Inflammatory macrophage (primary cell): ENCODE data around the gene AGER.
"Not testable (repeated sequence)": the region's sequence is repeated elsewhere in the genome, so short reads cannot be mapped to it uniquely, and the experiment has no call there.

ENCODE experiments used
- DNase-seq, 2 donors: peaks; one replicate each; pipeline ENCODE4 v3.0.0-alpha.2; 2020 to 2022

The AGER gene

DNA sequence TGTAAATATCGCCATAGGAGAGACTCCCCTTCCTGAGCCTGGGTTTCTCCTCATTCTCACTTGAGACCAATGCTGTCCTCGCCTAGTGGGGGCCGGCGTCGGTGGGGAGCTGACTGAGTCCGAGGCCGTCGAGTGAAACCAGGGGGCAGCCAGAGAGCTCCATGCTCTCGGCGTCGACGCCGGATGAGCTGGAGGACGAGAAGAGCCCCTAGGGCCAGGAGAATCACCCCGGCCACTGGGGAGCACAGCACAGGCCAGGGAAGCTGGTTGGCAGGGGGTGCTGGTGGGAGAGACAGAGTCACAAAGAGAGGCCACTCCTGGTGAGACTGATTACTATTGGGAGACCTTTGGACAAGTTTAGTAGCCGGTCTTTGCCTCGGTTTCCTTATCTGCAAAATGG is 14.8 kb upstream of the AGER start:
- no peak for DNase-seq

DNA sequence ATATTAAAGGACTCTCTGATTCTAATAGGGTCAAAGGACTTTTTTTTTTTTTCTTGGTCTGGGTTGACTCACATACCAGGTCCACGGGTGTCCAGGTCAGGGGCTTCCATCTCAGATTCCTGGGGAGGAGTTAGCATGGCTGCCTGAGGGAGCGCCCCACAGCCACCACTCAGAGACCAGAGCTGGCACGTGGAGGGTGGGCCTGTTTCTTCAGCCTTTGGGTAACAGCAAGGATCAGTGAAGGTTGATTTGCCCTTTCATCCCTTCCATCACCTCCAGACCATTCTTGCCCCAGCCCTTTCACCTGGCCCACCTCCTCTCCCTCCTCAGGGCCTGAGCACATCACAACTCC is 14.3 kb upstream of the AGER start:
- DNase-seq: no peak

DNA sequence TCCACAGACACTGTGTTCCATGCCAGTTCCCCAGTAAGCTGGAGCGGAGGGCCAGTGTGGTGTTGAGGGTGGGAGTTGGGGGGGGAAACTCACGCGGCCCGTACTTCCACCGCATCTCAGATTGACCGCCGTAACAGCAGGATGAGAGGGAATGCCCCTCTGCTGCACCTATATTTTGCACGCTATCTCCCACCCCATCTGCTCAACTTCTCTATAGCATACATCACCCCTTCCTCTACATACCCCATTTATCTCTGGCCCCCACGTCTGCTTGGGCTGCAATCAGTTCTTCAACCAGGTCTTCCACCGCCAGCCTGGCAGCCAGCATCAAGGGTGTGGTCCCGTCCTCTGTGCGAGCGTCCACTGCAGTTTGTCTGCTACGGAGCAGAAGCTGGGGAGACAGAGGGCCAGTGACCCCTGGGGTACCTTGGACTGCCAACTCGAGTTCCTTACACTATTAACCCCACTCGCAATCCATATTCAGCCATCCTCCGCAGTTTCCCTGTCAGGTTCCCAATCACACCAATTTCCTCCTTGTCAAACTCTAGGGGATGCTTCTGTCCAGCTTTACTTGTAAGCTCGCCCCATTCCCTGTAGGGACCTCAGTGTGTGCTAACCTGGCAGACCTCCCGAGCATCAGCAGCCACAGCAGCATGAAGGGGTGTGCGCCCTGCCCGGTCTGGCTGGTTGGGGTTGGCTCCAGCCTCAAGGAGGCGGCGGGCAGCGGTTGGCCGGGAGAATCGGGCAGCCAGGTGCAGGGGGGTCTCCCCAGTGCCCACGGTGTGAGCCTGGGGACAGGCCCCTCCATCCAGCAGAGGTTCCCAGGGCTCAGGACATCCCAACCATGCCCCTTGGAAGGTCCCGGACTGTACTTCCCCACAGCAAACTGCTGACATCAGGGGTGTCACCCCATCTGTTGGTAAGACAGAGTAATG is 12.9 kb upstream of the AGER start:
- DNase-seq: peak; percentile 64 to 66

- DNase-seq: peak; percentile 48 to 60
Measured at GRCh38 chr6:32195902-32196681, 12.0 kb upstream of the AGER start.

DNA sequence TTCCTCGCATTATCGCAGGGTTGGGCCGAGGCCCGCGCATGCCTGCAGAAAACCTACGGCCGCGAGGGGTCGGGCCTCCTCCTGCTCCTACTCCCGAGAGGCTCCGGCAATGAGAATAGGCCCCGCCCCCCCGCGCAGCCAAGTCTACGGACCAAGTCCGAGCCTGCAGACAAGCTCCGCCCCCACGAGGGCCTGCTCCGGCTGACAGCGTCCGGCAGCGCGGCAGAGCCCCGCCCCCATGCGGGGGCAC is 11.5 kb upstream of the AGER start:
- peak; percentile 100 for DNase-seq

DNA sequence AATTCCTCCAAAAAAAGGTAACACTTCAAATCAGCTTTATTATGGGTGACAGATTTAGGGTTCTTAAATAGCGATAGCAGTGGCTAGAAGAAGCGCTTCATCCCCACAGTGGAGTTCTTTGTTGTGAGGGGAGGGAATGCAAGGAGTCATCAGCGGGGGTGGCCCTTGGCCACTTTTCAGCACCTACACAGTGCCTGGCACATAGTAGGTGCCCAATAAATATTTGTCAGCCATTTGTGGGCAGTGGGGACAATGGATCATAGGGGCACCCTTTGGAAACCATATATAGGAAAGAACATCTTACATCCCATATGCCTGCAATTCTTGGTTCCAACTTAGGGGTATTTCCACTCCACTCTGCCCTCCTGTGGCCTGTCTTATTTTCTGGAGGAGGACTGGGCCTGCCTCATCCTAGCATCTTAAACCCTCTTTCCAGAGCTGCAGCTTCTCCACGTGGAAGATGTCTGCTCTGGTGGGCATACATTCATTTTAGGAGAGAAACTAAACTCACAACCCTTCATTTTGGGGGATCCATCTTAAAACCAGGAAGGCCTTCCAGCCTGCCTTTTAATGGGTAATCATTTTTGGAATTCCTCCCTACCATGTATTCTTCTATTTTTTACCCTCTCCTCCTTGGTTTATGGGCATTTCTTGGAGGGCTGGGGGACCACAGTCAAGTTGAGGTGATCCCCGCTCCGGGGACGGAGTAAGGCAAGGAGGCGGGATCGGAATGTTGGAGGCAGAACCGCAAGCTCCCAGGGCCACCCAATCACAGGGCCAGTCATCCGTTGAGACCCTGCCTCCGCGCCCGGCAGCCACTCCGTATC is 11.0 kb upstream of the AGER start:
- peak; percentile 69 to 71 for DNase-seq

GRCh38 chr6:32194388-32194787 is 10.3 kb upstream of the AGER start:
- DNase-seq: no peak

GRCh38 chr6:32193096-32193495 is 9.0 kb upstream of the AGER start:
- not testable (repeated sequence) for DNase-seq

DNA sequence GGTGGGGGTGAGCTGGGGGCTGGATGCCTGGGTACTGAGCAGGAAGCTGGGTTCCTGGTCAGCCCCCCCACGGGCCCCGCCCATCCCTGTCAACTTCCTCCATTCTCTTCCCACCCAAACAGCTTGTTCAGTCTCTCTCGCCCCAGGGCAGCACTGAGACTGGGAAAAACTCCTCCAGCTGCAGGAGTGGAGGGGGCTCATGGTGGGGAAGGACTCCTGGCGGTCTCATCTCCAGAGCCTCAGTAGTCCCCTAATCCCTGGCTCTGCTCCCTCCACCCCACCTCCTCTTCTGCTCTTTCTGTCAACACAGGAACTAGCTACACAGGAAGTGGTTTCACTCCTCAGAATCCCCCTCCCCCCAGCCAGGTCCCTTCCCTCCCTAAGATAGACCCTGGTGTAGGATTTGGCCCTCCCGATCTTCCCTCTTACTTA is 8.6 kb upstream of the AGER start, which contains the start of gene GPSM3:
TSS of gene GPSM3 (minus strand) at position 36 of the 432 bp plus-strand sequence. CDS start 130 bp downstream, outside the sequence.
- DNase-seq: peak; percentile 61 to 71

- no peak for DNase-seq
Measured at GRCh38 chr6:32191696-32192607, 7.9 kb upstream of the AGER start.

DNA sequence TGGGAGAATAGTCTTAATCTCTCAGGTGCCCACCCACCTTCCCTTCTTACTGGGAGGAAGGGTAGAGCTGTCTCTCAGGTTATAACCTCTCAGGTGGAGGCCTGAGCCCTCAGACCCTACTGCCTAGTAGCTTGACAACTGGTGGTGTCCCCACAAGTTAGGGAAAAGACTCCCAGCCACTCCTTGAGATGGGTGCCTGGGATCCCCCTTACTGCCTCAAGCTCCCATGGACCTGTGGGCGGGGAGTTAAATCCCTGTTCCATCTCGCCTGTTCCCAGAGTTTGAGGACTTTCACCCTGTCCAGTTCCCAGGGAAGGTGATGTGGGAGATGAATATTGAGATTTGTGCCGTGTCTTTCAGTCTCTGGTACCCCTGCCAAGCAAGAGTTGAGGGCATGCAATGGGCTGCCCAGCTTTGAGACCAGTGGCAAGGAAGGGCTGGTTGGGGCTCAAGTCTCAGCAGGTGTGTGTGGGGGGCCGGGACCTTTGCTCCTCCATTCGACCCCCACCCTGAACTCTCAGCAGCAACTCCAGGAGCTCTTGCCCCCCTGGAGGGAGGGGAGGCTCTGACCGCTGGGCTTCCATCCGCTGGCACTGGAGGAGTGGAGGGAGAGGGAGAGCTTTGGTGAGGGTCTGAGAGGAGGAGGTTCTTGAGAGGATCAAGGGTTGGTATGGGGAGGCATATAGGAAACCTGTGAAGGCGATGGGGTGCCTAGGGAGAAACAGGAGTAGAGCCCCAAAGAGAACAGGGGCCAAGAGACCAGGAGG is 7.0 kb upstream of the AGER start:
- DNase-seq: no peak

DNA sequence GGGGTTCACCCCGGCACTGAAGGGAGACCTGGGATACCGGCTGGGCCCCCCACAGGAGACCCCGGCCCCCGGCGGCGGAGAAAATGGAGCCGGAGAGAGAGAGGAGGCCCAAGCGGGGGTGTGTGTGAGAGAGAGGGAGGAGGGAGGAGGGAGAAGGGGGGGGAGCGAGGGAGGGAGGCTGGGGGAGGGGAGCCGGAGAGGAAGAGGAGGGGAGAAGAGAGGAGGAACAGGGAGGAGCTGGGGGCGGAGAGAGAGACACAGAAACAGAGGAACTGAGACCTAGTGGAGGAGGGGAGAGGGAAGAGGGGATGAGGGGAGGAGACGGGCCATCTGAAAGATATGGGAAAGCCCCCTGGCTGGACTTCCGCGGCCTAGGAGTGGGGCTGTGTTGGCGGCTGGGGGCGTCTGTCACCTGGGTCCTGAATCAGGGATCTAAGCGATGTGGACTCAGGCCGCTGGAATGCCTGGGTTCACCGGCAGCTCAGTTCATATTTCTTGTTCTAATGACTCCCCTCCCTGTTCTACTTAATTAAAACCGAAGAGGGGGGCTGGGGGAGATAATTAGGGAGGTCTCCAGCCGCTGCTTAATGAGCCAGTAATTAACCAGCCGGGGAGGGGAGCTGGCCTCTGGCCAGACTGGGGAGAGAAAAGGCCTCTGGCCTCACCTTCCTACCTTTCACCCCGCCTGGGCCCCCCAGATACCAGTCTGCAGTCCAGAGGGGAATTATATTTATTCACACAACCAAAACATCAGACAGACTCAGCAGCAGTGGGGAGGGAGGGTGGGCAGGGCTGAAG is 6.2 kb upstream of the AGER start, which contains the start of gene PBX2:
TSS of gene PBX2 (minus strand) at position 149 of the 798 bp plus-strand sequence. CDS start 287 bp downstream, outside the sequence.
- peak; percentile 77 to 85 for DNase-seq

DNA sequence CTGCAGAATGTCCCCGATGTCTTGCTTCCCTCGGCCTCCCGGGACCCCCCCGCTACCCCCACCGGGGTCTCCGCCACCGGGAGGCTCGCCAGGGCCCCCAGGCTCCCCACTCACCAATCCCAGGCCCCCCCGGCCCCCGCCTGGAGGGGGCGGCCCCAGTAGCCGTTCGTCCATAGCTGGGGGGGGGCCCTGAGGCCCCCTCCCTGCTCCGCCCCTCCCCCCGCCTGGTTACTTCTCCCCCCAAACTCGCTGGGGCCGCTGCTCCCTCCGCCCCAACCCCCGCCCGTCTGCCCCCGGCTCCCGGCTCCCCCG is 5.6 kb upstream of the AGER start:
- no peak for DNase-seq

DNA sequence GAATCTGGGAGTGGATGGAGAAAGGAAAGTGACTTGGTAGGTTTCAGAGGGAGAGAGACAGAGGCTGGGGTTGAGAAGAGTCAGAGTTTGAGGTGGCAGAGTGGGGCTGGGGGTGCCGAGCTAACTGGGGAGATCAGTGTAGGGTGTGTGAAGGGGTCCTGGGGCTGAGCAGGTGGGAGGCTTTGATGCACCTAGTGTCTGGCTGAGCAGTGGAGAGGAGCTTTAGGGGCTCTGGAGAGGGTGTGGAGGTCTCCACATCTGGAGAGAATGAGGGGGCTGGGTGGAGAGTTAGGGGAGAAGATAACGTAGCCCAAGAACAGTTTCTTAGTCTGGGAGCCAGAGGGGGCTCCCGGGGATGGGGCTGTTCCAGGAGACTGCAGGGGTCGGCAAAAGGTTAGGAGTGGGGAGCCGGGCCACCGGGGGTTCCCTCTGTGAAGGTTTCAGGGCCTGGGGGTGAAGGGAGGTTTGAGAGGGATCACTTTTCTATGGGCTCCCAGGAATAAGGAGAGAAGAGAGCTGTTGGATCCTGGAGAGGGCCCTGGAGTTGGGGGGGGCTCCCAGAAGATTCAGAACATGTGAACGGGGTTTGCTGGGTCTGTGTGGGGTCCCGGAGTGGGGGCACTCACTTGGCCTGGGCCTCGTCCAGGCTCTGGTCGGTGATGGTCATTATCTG is 5.2 kb upstream of the AGER start:
- no peak for DNase-seq

- no peak for DNase-seq
Measured at GRCh38 chr6:32188381-32189068, 4.5 kb upstream of the AGER start.

DNA sequence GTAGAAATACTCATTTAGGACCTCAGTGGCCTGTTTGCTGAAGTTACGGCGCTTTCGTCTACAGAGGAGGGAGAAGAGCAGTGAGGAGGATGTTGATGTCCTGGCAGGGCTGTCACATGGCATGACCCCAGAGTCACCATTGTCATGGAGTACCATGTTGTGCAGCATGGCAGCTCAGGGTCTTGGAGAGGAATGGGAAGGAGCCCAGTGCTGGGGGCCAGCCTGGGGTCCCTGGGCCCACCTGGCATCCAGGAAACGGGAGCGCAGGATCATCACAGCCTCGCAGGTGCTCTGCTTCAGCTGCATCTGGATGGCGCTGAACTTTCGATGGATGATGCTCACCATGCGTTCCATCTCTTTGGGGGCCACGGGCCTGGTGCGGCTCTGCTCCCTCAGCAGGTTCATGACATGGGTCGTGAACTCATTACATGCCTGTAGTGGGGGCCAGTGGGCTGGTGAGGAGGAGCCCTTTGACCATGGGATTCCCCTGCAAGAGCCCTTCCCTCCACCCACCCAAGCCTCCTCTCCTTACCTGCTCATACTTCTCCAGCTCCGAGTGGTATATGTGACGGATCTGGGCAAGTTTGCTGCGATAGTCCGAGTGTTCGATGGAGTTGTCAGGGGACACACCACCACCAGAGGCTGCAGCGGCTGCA is 3.8 kb upstream of the AGER start:
- DNase-seq: not testable (repeated sequence)

- no peak for DNase-seq
Measured at GRCh38 chr6:32187009-32187709, 3.1 kb upstream of the AGER start.
